ENCODE measurements around the gene TMEM53.

The TMEM53 gene

GRCh38 chr1:44641126-44642102 is 32.9 kb downstream of the TMEM53 start:
- no peak overlapping the region for H3K4me3 ChIP-seq (ENCODE audit: low read depth in 1 of 2, low read length in 2 of 2)
- no peak overlapping the region for H3K9ac ChIP-seq (ENCODE audit: low read depth in 1 of 2, low read length in 2 of 2)
- no peaks in the 10 kb centered on the region for H3K9me3 ChIP-seq (ENCODE audit: control insufficient read depth in 1 of 2, low read length in 2 of 2)
- no peak overlapping the region for H3K27ac ChIP-seq (ENCODE audit: low read depth, low read length)
- no peaks in the 10 kb centered on the region for H3K27me3 ChIP-seq (ENCODE audit: control insufficient read depth in 1 of 2, insufficient read depth in 2 of 2, low read length in 2 of 2)
- H3K36me3 ChIP-seq (ENCODE audit: control insufficient read depth in 1 of 2, insufficient read depth in 2 of 2, low read length in 2 of 2), result peaks cover 63 to 95% of the 10 kb centered on the region in 2 donors
- peaks cover 21 to 27% of the 10 kb centered on the region in 2 donors for H3K4me1 ChIP-seq (ENCODE audit: control insufficient read depth in 1 of 2, insufficient read depth in 2 of 2, low read length in 2 of 2)

DNA sequence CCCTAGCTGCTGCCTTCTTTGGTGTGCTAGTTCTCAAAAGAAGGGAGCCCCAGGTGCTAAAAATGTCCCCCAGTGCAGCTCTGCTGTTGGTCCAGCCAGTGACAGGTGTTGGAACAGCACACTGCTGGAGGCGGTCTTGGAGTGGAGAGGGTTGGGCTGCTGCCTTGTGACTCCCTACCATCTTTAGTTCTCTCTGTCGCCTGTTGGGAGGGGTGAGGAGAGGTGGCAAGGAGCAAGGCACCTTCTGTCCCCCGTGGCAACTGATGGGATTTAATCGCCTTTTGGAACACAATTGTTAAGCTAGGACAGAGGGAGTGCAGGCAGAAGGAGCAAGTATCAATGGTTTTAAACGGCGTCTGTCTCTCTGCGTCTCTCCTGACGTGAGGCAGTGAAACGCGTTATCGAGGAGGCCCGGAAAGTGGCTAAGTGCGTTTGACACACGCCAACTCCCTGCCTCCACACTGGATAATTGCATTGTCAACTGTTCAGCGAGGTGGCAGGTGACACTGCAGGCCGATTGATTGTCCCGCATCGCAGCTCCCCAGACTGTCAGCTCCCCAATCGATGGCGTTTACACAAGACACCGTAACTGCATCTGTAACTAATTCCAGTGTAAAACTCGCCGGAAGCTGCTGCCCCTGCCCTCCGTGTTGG is 34.0 kb downstream of the TMEM53 start:
- Histone ChIP-seq H3K4me3 (ENCODE audit: low read depth in 1 of 2, low read length in 2 of 2) (no peak overlapping the region), H3K9ac (ENCODE audit: low read depth in 1 of 2, low read length in 2 of 2) (no peak overlapping the region), H3K36me3 (ENCODE audit: control insufficient read depth in 1 of 2, insufficient read depth in 2 of 2, low read length in 2 of 2) (peaks cover 69 to 100% of the 10 kb centered on the region in 2 donors), H3K4me1 (ENCODE audit: control insufficient read depth in 1 of 2, insufficient read depth in 2 of 2, low read length in 2 of 2) (peaks cover 11 to 18% of the 10 kb centered on the region in 2 donors), H3K9me3 (ENCODE audit: control insufficient read depth in 1 of 2, low read length in 2 of 2) (no peaks in the 10 kb centered on the region), H3K27me3 (ENCODE audit: control insufficient read depth in 1 of 2, insufficient read depth in 2 of 2, low read length in 2 of 2) (no peaks in the 10 kb centered on the region), H3K27ac (ENCODE audit: low read depth, low read length) (no peak overlapping the region)

DNA sequence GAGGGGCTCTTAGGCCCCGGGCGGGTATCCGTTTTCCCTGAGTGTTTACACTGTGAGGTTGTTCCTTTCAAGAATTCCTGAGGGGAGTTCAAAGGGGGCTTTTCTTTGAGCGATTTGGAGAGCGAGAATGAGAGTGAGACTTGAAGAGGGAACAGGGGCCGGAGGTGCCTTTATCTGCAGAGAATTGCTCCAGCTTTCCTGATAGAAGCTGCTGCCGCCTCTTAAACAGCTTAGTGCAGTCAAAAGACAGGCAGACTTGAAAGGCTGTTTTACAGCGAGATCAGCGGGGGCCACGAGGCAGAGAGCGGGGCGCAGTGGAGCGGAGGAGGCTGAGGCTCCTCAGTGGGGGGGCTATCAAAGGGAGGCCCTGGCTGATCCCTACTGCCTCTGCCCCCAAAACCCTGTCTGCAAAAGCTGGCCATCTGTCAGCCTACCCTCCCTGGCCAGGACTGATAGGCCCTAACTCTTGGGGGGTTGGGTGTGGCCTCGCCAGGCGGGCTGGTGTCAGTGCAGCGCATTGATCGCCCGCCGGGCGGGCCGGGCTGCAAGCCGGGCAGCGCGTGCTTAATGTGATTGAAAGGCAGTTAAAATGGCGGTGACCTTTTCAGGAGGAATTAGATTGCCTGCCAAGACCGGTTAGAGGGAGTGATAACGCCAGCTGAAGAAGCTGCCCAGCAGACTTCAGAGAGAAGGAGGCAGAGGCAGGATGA is 36.4 kb downstream of the TMEM53 start:
- Histone ChIP-seq H3K4me1 (ENCODE audit: control insufficient read depth in 1 of 2, insufficient read depth in 2 of 2, low read length in 2 of 2) (peaks cover 16 to 17% of the 10 kb centered on the region in 2 donors), H3K9ac (ENCODE audit: low read depth in 1 of 2, low read length in 2 of 2) (no peak overlapping the region), H3K27ac (ENCODE audit: low read depth, low read length) (no peak overlapping the region)

GRCh38 chr1:44636688-44637598 is 37.3 kb downstream of the TMEM53 start:
- no peak overlapping the region for H3K9ac ChIP-seq (ENCODE audit: low read depth in 1 of 2, low read length in 2 of 2)
- no peaks in the 10 kb centered on the region for H3K27me3 ChIP-seq (ENCODE audit: control insufficient read depth in 1 of 2, insufficient read depth in 2 of 2, low read length in 2 of 2)
- no peak overlapping the region for H3K27ac ChIP-seq (ENCODE audit: low read depth, low read length)
- peaks cover 63 to 89% of the 10 kb centered on the region in 2 donors for H3K36me3 ChIP-seq (ENCODE audit: control insufficient read depth in 1 of 2, insufficient read depth in 2 of 2, low read length in 2 of 2)
- H3K4me1 ChIP-seq (ENCODE audit: control insufficient read depth in 1 of 2, insufficient read depth in 2 of 2, low read length in 2 of 2), result peaks cover 20 to 21% of the 10 kb centered on the region in 2 donors
- H3K4me3 ChIP-seq (ENCODE audit: low read depth in 1 of 2, low read length in 2 of 2), result no peak overlapping the region
- no peaks in the 10 kb centered on the region for H3K9me3 ChIP-seq (ENCODE audit: control insufficient read depth in 1 of 2, low read length in 2 of 2)

More for the DNA sequence above, 36.4 kb downstream of the TMEM53 start:
- Histone ChIP-seq H3K4me3 (ENCODE audit: low read depth in 1 of 2, low read length in 2 of 2) (no peak overlapping the region), H3K9me3 (ENCODE audit: control insufficient read depth in 1 of 2, low read length in 2 of 2) (no peaks in the 10 kb centered on the region), H3K36me3 (ENCODE audit: control insufficient read depth in 1 of 2, insufficient read depth in 2 of 2, low read length in 2 of 2) (peaks cover 68 to 98% of the 10 kb centered on the region in 2 donors), H3K27me3 (ENCODE audit: control insufficient read depth in 1 of 2, insufficient read depth in 2 of 2, low read length in 2 of 2) (no peaks in the 10 kb centered on the region)

GRCh38 chr1:44636083-44636687 is 38.1 kb downstream of the TMEM53 start:
- Histone ChIP-seq H3K4me3 (ENCODE audit: low read depth in 1 of 2, low read length in 2 of 2) (no peak overlapping the region), H3K9ac (ENCODE audit: low read depth in 1 of 2, low read length in 2 of 2) (no peak overlapping the region), H3K27me3 (ENCODE audit: control insufficient read depth in 1 of 2, insufficient read depth in 2 of 2, low read length in 2 of 2) (no peaks in the 10 kb centered on the region), H3K9me3 (ENCODE audit: control insufficient read depth in 1 of 2, low read length in 2 of 2) (no peaks in the 10 kb centered on the region), H3K4me1 (ENCODE audit: control insufficient read depth in 1 of 2, insufficient read depth in 2 of 2, low read length in 2 of 2) (peaks cover 23 to 24% of the 10 kb centered on the region in 2 donors), H3K27ac (ENCODE audit: low read depth, low read length) (no peak overlapping the region), H3K36me3 (ENCODE audit: control insufficient read depth in 1 of 2, insufficient read depth in 2 of 2, low read length in 2 of 2) (peaks cover 60 to 82% of the 10 kb centered on the region in 2 donors)

- Histone ChIP-seq H3K27me3 (ENCODE audit: control insufficient read depth in 1 of 2, insufficient read depth in 2 of 2, low read length in 2 of 2) (no peaks in the 10 kb centered on the region), H3K4me1 (ENCODE audit: control insufficient read depth in 1 of 2, insufficient read depth in 2 of 2, low read length in 2 of 2) (peaks cover 25 to 28% of the 10 kb centered on the region in 2 donors), H3K27ac (ENCODE audit: low read depth, low read length) (no peak overlapping the region), H3K9ac (ENCODE audit: low read depth in 1 of 2, low read length in 2 of 2) (no peak overlapping the region), H3K9me3 (ENCODE audit: control insufficient read depth in 1 of 2, low read length in 2 of 2) (no peaks in the 10 kb centered on the region), H3K36me3 (ENCODE audit: control insufficient read depth in 1 of 2, insufficient read depth in 2 of 2, low read length in 2 of 2) (peaks cover 57 to 74% of the 10 kb centered on the region in 2 donors), H3K4me3 (ENCODE audit: low read depth in 1 of 2, low read length in 2 of 2) (no peak overlapping the region)
Measured at GRCh38 chr1:44635439-44635838, 38.8 kb downstream of the TMEM53 start.

DNA sequence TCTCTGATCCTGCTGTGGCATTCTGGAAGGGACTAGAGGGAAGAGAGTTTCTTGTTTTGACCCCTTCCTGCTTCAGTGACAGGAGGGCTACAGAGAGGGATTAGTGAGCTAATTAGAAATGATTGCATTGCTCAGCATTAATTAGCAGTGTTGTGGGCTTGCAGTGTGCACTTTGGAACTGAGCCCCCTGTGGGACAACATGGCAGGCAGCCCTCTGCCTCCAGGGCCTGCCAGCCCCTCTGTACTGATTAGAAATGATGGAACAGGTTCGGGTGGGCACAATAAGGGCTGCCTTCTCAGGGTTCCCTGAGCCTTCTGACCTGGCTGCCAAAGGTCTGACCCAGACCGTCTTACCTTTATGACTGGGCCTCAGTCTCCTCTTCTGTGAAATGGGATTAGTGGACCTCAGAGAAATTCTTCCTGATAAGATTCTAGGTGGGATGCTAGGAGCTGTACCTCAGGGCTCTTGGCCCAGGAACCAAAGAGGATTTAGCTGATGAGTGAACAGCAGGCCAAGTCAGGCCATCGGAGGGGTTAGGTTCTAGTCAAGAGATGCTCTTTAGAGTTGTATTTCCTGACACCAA is 39.6 kb downstream of the TMEM53 start:
- H3K27me3 ChIP-seq (ENCODE audit: control insufficient read depth in 1 of 2, insufficient read depth in 2 of 2, low read length in 2 of 2), result no peaks in the 10 kb centered on the region
- H3K27ac ChIP-seq (ENCODE audit: low read depth, low read length), result no peak overlapping the region
- peak overlapping the region in 1 of 2 donors; percentile 9 for H3K9ac ChIP-seq (ENCODE audit: low read depth in 1 of 2, low read length in 2 of 2)
- no peaks in the 10 kb centered on the region for H3K9me3 ChIP-seq (ENCODE audit: control insufficient read depth in 1 of 2, low read length in 2 of 2)
- peaks cover 25 to 28% of the 10 kb centered on the region in 2 donors for H3K4me1 ChIP-seq (ENCODE audit: control insufficient read depth in 1 of 2, insufficient read depth in 2 of 2, low read length in 2 of 2)
- H3K36me3 ChIP-seq (ENCODE audit: control insufficient read depth in 1 of 2, insufficient read depth in 2 of 2, low read length in 2 of 2), result peaks cover 52 to 67% of the 10 kb centered on the region in 2 donors
- H3K4me3 ChIP-seq (ENCODE audit: low read depth in 1 of 2, low read length in 2 of 2), result no peak overlapping the region

DNA sequence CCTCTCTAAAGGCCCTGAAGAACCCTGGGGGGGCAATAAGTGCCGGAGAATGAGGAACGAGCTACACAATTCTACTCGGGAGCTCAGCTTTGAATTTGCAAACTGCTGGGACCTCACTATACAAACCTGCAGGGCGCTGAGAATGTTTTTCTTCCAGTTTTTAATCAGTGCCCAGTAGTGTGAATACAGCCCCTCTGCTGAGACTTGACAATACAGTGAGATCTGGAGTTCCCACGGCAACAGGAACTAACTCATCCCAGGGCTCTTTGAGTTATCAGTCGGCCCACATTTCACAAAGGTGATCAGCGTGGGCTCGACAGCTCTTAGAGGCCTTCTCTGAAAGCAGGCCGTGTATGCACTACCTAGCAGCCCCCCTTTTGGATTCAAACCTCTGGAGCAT is 41.7 kb downstream of the TMEM53 start:
- H3K4me1 ChIP-seq (ENCODE audit: control insufficient read depth in 1 of 2, insufficient read depth in 2 of 2, low read length in 2 of 2), result peaks cover 25 to 28% of the 10 kb centered on the region in 2 donors
- H3K9ac ChIP-seq (ENCODE audit: low read depth in 1 of 2, low read length in 2 of 2), result peak overlapping the region; percentile 75 to 83
- H3K36me3 ChIP-seq (ENCODE audit: control insufficient read depth in 1 of 2, insufficient read depth in 2 of 2, low read length in 2 of 2), result peaks cover 35 to 46% of the 10 kb centered on the region in 2 donors
- no peak overlapping the region for H3K27ac ChIP-seq (ENCODE audit: low read depth, low read length)
- peak overlapping the region; percentile 78 to 82 for H3K4me3 ChIP-seq (ENCODE audit: low read depth in 1 of 2, low read length in 2 of 2)
- no peaks in the 10 kb centered on the region for H3K9me3 ChIP-seq (ENCODE audit: control insufficient read depth in 1 of 2, low read length in 2 of 2)
- no peaks in the 10 kb centered on the region for H3K27me3 ChIP-seq (ENCODE audit: control insufficient read depth in 1 of 2, insufficient read depth in 2 of 2, low read length in 2 of 2)
